IPS DF 6.9 (cell line): ENCODE measurements around the gene RASEF.

Experiments used
- DNase-seq: peaks from one replicate; pipeline ENCODE4 v3.0.0-alpha.2; 2013; ENCODE audit warnings: low read depth, low spot score
- H3K27ac ChIP-seq: one replicate; pipeline ENCODE4 v1.5.1; 2013; ENCODE audit warnings: low read length, control low read depth
- H3K27me3 ChIP-seq: 2 replicates; pipeline ENCODE4 v1.6.1; 2013; ENCODE audit warnings: mild to moderate bottlenecking, low read length; ENCODE audit not compliant: control insufficient read depth, insufficient read depth
- H3K36me3 ChIP-seq: 2 replicates; pipeline ENCODE4 v1.6.1; 2013; ENCODE audit warnings: low read length; ENCODE audit not compliant: control insufficient read depth, insufficient read depth
- H3K4me1 ChIP-seq: 2 replicates; pipeline ENCODE4 v1.6.1; 2013; ENCODE audit warnings: low read length; ENCODE audit not compliant: control insufficient read depth, insufficient read depth
- H3K4me3 ChIP-seq: 2 replicates; pipeline ENCODE4 v1.5.1; 2013; ENCODE audit warnings: mild to moderate bottlenecking, low read length
- H3K9me3 ChIP-seq: 2 replicates; pipeline ENCODE4 v1.6.1; 2013; ENCODE audit warnings: low read length, inconsistent platforms; ENCODE audit not compliant: control insufficient read depth, insufficient read depth
- WGBS: extraction: QIAGEN DNeasy Blood & Tissue Kit; methylation state at CpG from one replicate; pipeline ENCODE4 v1.1.7; 2013; ENCODE audit warnings: mixed read lengths, missing lambda C conversion rate; ENCODE audit not compliant: insufficient read length, insufficient coverage; 5-methylcytosine and 5-hydroxymethylcytosine counted together

The RASEF gene

DNA sequence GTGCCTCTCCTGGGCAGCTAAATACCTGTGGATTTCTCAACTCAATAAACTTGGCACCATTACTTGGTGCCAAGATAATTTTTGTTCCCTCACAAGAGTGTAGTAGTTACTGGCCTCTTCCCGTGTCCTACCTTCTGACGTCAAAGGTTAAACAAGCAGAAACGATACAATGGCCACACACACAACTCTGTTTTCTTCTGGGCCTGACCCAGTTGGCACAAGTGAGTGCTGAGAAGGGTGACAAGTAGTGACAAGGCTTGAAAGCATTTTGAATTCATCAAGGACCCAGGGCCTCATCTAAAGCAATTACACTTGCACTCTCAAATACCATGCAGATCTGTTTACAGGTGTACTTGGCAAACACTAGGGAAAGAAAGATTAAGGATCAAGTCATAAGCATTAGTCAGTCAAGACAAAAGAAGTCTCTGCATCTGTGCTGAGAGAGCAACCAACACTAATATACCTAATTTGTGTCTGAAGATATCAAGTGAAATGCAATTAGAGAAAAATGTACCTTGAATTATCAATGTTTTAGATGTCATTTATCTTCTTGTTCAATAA is 30.8 kb downstream of the RASEF start:
- no peak for DNase-seq
- Histone ChIP-seq H3K36me3 (no peaks in the 10 kb centered on the region), H3K27me3 (no peaks in the 10 kb centered on the region), H3K4me1 (no peaks in the 10 kb centered on the region), H3K9me3 (no peaks in the 10 kb centered on the region), H3K4me3 (no peak overlapping the region), H3K27ac (no peak overlapping the region)
- WGBS, result no CpG with 5 or more reads among the region's 3 CpGs

DNA sequence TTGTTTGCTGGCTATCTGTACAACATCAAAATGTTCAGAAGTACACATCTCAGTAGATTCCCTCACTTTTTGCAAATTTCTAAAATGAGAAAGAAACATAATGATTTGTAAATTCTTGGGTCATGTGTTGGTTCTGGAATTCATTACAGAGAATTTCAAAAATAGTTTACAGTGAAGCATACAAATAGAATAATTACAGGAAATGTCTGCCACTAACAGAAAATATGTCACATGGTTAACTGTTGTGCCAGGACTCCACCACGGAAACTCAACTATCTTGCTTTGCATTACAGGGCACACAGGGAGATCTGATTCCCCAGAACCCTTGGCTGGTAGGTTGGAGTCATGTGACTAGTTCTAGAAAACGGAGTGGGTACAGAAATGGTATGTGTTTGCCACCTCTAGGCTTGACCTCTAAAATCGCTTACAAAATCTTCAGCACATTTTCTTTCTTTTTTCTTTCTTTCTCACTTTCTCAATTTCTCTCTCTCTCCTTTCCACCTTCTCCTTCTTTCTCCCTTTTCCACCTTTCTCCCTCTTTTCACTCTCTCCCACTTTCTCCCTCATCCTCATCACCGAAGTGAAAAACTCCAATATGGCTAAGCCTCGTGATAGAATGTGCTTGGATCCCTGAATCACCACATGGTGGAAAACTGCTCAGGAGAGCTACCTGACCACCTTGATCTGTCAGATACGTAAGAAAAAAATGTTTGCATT is 32.4 kb downstream of the RASEF start:
- no peaks in the 10 kb centered on the region for H3K9me3 ChIP-seq
- no peaks in the 10 kb centered on the region for H3K27me3 ChIP-seq
- no peak for DNase-seq
- no peak overlapping the region for H3K27ac ChIP-seq
- no peaks in the 10 kb centered on the region for H3K36me3 ChIP-seq
- H3K4me1 ChIP-seq, result no peaks in the 10 kb centered on the region; the same call in 1 of the 2 replicates
- no peak overlapping the region for H3K4me3 ChIP-seq
- WGBS, result 100% methylated on average over 2 of the region's 6 CpGs

DNA sequence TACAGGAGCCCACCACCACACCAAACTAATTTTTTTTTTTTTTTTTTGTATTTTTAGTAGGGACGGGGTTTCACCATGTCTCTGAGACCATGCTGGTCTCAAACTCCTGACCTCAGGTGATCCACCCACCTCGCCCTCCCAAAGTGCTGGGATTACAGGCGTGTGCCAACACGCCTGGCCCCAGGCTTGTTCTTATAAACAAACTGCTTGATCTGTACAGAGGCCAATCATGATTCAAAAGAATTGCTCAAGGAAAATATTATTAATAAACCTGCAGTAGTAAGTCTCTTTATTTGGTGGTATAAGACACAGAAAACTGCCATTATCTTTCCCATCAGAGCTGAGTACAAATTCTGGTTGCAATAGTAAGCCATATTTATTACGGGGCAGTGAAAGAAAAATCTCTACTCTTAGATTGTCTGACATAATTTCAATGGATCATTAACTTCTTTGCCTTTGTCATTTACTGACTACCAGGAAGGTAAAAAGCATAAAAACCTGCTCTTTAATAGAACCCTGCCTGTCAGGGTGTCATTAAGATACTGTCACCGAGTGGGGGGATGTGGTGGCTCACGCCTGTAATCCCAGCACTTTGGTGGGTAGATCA is 33.3 kb downstream of the RASEF start:
- Histone ChIP-seq H3K4me1 (no peaks in the 10 kb centered on the region; the same call in 1 of the 2 replicates), H3K4me3 (no peak overlapping the region), H3K27ac (no peak overlapping the region), H3K36me3 (no peaks in the 10 kb centered on the region), H3K9me3 (no peaks in the 10 kb centered on the region), H3K27me3 (no peaks in the 10 kb centered on the region)
- no CpG with 5 or more reads among the region's 7 CpGs for WGBS
- DNase-seq, result no peak

DNA sequence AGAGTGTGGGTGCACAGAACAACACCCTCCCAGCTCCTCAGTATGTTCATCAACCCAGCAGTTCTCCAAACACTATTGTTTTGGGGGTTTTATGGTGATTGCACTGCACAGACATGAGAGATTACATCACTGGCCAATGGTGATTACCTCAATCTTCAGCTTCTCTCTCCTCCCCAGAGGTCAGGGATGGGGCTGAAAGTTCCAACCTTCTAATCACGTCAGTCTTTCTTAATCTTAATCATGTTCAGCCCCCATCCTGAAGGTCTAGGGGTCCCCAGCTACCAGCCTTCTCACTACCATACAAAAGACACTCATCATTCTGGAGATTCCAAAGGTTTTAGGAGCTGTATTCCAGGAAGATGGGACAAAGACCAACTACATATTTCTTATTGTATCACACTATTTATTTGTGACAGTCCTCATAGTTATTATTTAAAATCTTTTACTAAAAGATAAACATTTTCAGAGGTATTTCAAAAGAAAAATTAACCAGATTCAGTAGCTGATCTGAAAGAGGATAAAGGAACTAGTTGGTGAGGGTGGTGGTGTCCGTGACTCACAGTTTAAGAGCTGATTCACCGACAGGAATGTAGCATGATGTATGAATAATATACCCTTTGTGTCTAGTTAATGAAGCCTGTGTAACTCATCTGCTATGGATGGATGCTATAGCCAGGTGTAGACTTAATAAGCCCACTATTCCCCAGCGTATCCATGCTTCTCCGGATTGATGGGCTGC is 35.6 kb downstream of the RASEF start:
- Histone ChIP-seq H3K9me3 (no peaks in the 10 kb centered on the region), H3K27ac (no peak overlapping the region), H3K36me3 (no peaks in the 10 kb centered on the region), H3K27me3 (no peaks in the 10 kb centered on the region), H3K4me1 (no peaks in the 10 kb centered on the region; the same call in none of the 2 replicates), H3K4me3 (no peak overlapping the region)
- WGBS, result no CpG with 5 or more reads among the region's 5 CpGs
- DNase-seq, result no peak

DNA sequence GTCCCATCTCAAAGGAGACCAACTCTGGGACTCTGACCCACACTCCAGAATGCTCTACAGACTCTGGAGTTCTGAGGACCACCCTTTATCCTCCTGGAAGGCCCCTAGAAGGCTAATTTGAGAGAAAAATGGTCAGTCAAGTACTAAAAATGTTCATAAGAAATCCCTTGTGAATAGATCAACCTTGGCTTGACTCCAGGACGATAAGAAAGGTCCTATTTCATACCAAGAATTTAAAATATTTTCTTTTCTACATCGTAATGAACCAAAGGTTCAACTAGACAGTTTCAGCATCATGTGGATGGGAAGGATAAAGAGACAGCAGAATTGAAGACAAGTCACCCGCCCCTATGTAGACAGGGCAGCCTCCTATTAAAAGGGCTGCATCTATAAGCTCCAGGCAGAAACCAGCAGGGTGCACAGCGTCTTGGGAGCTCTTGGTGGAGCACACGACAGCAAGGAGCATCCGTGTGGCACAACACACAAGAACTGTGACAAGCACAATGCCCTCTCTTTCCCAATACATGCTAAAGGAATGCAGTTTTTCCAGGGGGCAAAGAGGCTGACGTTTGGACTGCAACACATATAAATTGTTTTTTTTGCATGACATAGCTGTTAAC is 38.3 kb downstream of the RASEF start:
- Histone ChIP-seq H3K4me3 (no peak overlapping the region), H3K36me3 (no peaks in the 10 kb centered on the region), H3K27ac (no peak overlapping the region), H3K4me1 (peaks cover 1% of the 10 kb centered on the region), H3K27me3 (no peaks in the 10 kb centered on the region), H3K9me3 (no peaks in the 10 kb centered on the region)
- no peak for DNase-seq
- no CpG with 5 or more reads among the region's 7 CpGs for WGBS

DNA sequence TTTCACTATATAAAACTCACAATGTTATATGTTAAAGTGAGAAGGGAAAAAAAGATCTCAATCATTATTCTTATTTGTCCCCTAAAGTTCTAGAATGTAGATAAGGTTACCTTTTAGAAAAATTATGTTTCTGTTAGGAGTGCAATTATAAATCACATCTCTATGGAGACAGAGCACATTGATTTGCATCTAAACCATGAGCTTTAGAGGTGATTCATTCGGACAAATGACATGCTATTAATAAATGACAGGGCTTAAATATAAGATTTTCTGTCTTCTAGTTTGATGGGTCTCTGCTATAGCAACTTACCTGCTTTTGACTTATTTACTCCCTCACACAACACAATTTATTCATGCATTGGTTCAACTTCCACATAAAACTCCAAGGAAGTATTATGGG is 39.8 kb downstream of the RASEF start:
- no peaks in the 10 kb centered on the region for H3K9me3 ChIP-seq
- no peak overlapping the region for H3K4me3 ChIP-seq
- H3K27me3 ChIP-seq, result no peaks in the 10 kb centered on the region
- H3K4me1 ChIP-seq, result peaks cover 1% of the 10 kb centered on the region
- no CpG with 5 or more reads among the region's 1 CpG for WGBS
- no peaks in the 10 kb centered on the region for H3K36me3 ChIP-seq
- no peak for DNase-seq
- no peak overlapping the region for H3K27ac ChIP-seq

DNA sequence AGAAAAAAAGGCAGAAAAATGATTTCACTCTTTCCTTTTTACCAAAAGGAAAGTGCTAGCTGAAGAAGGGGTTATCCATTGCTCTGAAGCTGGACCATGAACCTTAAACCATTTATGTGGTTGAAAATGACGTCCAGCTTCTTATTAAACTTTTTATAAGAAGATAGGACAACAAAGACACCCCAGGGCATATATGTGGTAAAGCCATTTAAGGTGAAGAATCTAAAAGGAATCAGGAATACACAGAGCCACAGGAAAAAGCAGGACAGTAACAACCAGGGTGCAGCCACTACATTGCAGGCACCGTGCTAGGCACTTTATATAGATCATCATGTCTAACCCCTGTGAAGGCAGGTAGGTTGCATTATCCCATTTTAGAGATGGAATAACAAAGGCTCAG is 42.1 kb downstream of the RASEF start:
- Histone ChIP-seq H3K4me1 (peaks cover 1% of the 10 kb centered on the region), H3K9me3 (no peaks in the 10 kb centered on the region), H3K36me3 (no peaks in the 10 kb centered on the region), H3K4me3 (no peak overlapping the region), H3K27ac (no peak overlapping the region), H3K27me3 (no peaks in the 10 kb centered on the region)
- WGBS, result no CpG with 5 or more reads among the region's 2 CpGs
- no peak for DNase-seq

DNA sequence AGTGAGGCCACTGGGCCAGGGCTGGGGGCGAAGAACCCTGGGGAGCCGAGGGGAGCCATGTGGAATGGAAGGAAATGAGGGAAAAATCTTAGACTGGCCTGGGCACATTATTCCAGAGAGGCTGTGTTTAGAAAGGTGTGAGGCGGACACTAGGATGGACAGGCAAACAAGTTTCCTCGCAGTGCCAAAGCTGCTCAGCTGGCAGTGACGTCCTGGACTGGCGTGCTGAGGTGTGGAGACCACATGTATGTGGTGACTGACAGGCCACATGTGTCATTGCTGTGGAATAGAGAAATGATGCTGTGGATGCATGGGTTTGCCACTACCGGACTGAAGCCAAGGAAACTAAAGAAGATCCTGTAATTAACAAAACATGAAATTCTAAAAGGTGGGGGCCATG is 42.6 kb downstream of the RASEF start:
- H3K9me3 ChIP-seq, result no peaks in the 10 kb centered on the region
- no peak for DNase-seq
- no peaks in the 10 kb centered on the region for H3K36me3 ChIP-seq
- H3K4me1 ChIP-seq, result peaks cover 1% of the 10 kb centered on the region
- WGBS, result no CpG with 5 or more reads among the region's 7 CpGs
- no peak overlapping the region for H3K4me3 ChIP-seq
- H3K27me3 ChIP-seq, result no peaks in the 10 kb centered on the region
- H3K27ac ChIP-seq, result no peak overlapping the region

DNA sequence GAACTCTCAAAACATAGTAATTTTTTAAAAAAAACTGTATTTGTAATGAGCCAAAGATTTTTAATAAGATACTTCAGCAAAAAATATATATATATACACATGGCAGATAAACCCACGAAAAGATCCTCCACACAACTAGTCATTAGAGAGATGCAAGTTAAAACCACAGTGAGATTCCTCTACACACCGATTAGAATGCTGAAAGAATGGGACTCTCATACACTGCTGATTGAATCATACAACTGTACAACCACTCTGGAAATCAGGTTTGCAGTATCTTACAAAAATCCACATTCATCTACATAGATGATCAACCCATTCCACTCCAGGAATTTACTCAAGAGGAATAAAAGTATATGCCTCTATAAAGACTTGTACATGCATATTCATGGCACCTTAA is 43.7 kb downstream of the RASEF start:
- no peaks in the 10 kb centered on the region for H3K9me3 ChIP-seq
- WGBS, result no CpG with 5 or more reads among the region's 2 CpGs
- H3K4me3 ChIP-seq, result no peak overlapping the region
- H3K27me3 ChIP-seq, result no peaks in the 10 kb centered on the region
- no peak for DNase-seq
- no peaks in the 10 kb centered on the region for H3K36me3 ChIP-seq
- peaks cover 1% of the 10 kb centered on the region for H3K4me1 ChIP-seq
- H3K27ac ChIP-seq, result no peak overlapping the region

DNA sequence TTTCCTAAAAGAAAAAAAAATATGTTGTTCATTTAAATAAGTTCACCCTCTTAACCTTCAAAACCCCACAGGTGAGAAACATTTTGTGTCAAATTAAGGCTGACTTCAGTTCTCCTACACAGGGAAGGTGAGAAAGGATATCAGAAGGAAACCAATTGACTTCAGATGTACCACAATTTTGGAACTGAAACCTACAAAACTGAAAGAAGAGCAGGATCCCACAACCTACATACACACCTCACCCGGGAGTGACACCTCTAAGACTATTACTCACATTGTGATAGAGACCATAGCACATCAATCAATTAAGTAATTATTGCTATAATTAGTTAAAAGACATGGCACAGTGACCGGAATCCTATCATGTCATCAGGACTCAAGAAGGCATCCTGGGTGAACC is 47.0 kb downstream of the RASEF start:
- no CpG with 5 or more reads among the region's 2 CpGs for WGBS
- H3K36me3 ChIP-seq, result no peaks in the 10 kb centered on the region
- H3K4me1 ChIP-seq, result peaks cover 2% of the 10 kb centered on the region
- H3K4me3 ChIP-seq, result no peak overlapping the region
- H3K9me3 ChIP-seq, result no peaks in the 10 kb centered on the region
- H3K27ac ChIP-seq, result no peak overlapping the region
- DNase-seq, result no peak
- no peaks in the 10 kb centered on the region for H3K27me3 ChIP-seq
